K562 (cell line): ENCODE measurements around the gene PLPP7. TPM values are rescaled to one million over a fixed set of nuclear protein-coding genes. Genes with fewer than 3 reads are reported as not detected.

Source experiments
- BCOR ChIP-seq: fragments of 450-650 bp; IDR thresholded peaks from 2 replicates; pipeline ENCODE4 v1.6.1; 2016
- ESRRB ChIP-seq: fragments of 250-450 bp; sonication (Bioruptor Pico); IDR thresholded peaks from 2 replicates; pipeline ENCODE4 v1.5.0; 2020; ENCODE audit warnings: mild to moderate bottlenecking, moderate library complexity, borderline replicate concordance
- HDAC1 ChIP-seq, 2 experiments: fragments of 450-650 bp; IDR thresholded peaks; 2 replicates each; pipeline ENCODE4 v1.6.1; 2016 to 2017; ENCODE audit warnings: inconsistent platforms in 1 of 2, mild to moderate bottlenecking in 1 of 2, moderate library complexity in 1 of 2
- HDAC3 ChIP-seq: fragments of 450-650 bp; IDR thresholded peaks from 2 replicates; pipeline ENCODE4 v1.6.1; 2018; ENCODE audit warnings: borderline replicate concordance, mild to moderate bottlenecking, moderate library complexity; ENCODE audit not compliant: partially characterized antibody
- MED1 ChIP-seq: sonication (generic); formaldehyde crosslinking; IDR thresholded peaks from 2 replicates; pipeline ENCODE4 v1.8.1; 2023; ENCODE audit warnings: missing genetic modification reagents, borderline replicate concordance
- RBBP5 ChIP-seq: fragments of 200-600 bp; sonication (generic); IDR thresholded peaks from 2 replicates; pipeline ENCODE4 v1.6.1; 2012; ENCODE audit warnings: borderline replicate concordance, mild to moderate bottlenecking, low read length, control low read depth, inconsistent platforms; ENCODE audit not compliant: insufficient read depth, poor library complexity, severe bottlenecking
- RERE ChIP-seq: sonication (generic); formaldehyde crosslinking; IDR thresholded peaks from 2 replicates; pipeline ENCODE4 v1.8.0; 2023; ENCODE audit warnings: missing genetic modification reagents, mild to moderate bottlenecking, borderline replicate concordance
- SNIP1 ChIP-seq: fragments of 450-650 bp; IDR thresholded peaks from 2 replicates; pipeline ENCODE4 v1.7.1; 2017; ENCODE audit warnings: low read depth, mild to moderate bottlenecking
- ZNF253 ChIP-seq: fragments of 250-450 bp; sonication (Bioruptor Pico); conservative IDR thresholded peaks from 2 replicates; pipeline ENCODE4 v1.6.1; 2021; ENCODE audit warnings: mild to moderate bottlenecking
- ZNF274 ChIP-seq: IDR thresholded peaks from 2 replicates; pipeline ENCODE4 v1.6.1; 2011; ENCODE audit warnings: low read depth, mild to moderate bottlenecking, low read length, moderate library complexity, borderline replicate concordance
- ZNF311 ChIP-seq: fragments of 250-450 bp; sonication (Bioruptor Pico); IDR thresholded peaks from 2 replicates; pipeline ENCODE4 v1.4.0; 2020; ENCODE audit warnings: mild to moderate bottlenecking, moderate library complexity
- polyA plus RNA-seq, 8 experiments: library from polyadenylated mRNA; depleted of rRNA in 4 of 8; stranded (reverse) in 5 of 8; unstranded in 3 of 8; fragments of >200 nt; fragmentation: Nextera tagmentation in 2 of 8; fragmentation: Illumina TruSeq in 1 of 8; extraction: Ambion mirVana in 2 of 8; extraction: Trizol in 1 of 8; gene quantifications; 2 replicates each; pipeline versions ENCODE4 v1.2.1 to v1.2.3, GENCODE V29; 2011 to 2014; ENCODE audit warnings: inconsistent platforms in 1 of 8, missing spikeins in 1 of 8
- total RNA-seq, 7 experiments: library from RNA; depleted of rRNA in 6 of 7; stranded (reverse); fragments of >200 nt in 6 of 7; fragmentation: Illumina TruSeq in 2 of 7; extraction: Trizol in 2 of 7; gene quantifications; 2 replicates each; pipeline versions ENCODE4 v1.2.1 to v1.2.3, GENCODE V29; 2011 to 2021; ENCODE audit warnings: low replicate concordance in 1 of 7

The PLPP7 gene
- total and polyA plus RNA-seq, 9 of the 15 experiments (the other 6 are each of a cell fraction or from before 2014, with no cell fraction given), result 0.09 to 0.93 (median 0.18) TPM; not detected in 4

- TF ChIP-seq ZNF274, result no peak
- no peak for TF ChIP-seq MED1 (CRISPR knock-in tag)
- TF ChIP-seq SNIP1, result no peak
- no peak for TF ChIP-seq HDAC3
- TF ChIP-seq ZNF311 (CRISPR knock-in tag), result no peak
- peak; percentile 97 for TF ChIP-seq BCOR
- TF ChIP-seq ZNF253, result no peak
- TF ChIP-seq ESRRB (CRISPR knock-in tag), result no peak
- 0 out of 4 replicates have a peak, but pooled peaks have one; percentile 14 to 31 for TF ChIP-seq HDAC1 (IDR thresholded peaks at IDR 0.05)
- peak; percentile 74 for TF ChIP-seq RBBP5
- TF ChIP-seq RERE (CRISPR knock-in tag), result no peak
Observed at GRCh38 chr9:131312822-131313770, 23.6 kb downstream of the PLPP7 start (continued).
